ENCODE data around the gene ARMC6.

DNA sequence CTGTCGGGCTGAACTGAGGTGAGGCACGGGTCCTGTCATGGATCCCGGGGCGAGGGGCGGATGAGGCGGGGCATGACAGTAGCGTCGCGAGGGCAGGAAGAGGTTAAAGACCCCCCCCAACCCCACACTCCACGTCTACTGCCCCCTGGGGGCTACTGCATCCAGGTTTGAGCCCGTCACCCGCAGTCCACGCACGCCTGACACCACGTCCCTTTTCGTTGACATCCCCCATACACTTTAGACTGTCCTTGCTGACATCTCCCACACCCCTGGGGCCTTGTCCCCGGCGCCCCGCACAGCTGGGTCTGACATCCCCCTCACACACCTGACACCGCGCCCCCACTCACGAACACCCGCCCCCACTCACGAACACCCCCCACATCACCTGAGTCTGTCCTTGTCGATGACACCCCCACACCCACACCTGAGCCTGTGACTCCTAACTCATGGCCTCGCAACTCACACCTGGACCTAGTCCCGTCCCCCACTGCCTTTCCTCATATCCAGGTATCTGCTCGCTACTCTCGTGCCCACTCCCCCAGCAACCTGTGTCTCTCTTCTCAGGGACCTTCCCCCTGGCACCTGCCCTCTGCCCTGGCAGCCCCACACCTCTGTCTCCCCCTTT is 30.8 kb downstream of the ARMC6 start:
- no peak for TF ChIP-seq EZH2 (IDR thresholded peaks at IDR 0.05; ENCODE audit: insufficient read depth, poor library complexity, severe bottlenecking)
- no peak for TF ChIP-seq EZH2phosphoT487 (IDR thresholded peaks at IDR 0.05; ENCODE audit: insufficient read depth, low read depth)

All from GM23248 (cell line).